WERI-Rb-1 (cell line): ENCODE data around the gene CAMTA1.

Experiments used
- DNase-seq: peaks from one replicate; pipeline ENCODE4 v3.0.0-alpha.2; 2020
- H3K27ac ChIP-seq: fragments of 250-450 bp; sonication (Bioruptor Pico); 2 replicates; pipeline ENCODE4 v1.5.1; 2020; ENCODE audit warnings: mild to moderate bottlenecking, moderate library complexity
- H3K27me3 ChIP-seq: fragments of 250-450 bp; sonication (Bioruptor Pico); 2 replicates; pipeline ENCODE4 v1.5.1; 2021; ENCODE audit warnings: mild to moderate bottlenecking, low read depth, moderate library complexity; ENCODE audit not compliant: insufficient read depth, severe bottlenecking
- H3K36me3 ChIP-seq: fragments of 250-450 bp; sonication (Bioruptor Pico); 2 replicates; pipeline ENCODE4 v1.5.1; 2020; ENCODE audit warnings: mild to moderate bottlenecking, moderate library complexity
- H3K4me3 ChIP-seq: 2 replicates; pipeline ENCODE4 v1.5.1; 2011; ENCODE audit warnings: low read depth, mild to moderate bottlenecking, control low read depth, low read length
- H3K9me3 ChIP-seq: fragments of 250-450 bp; sonication (Bioruptor Pico); 2 replicates; pipeline ENCODE4 v1.5.1; 2021; ENCODE audit warnings: mild to moderate bottlenecking, moderate library complexity; ENCODE audit not compliant: severe bottlenecking
- CTCF ChIP-seq: IDR thresholded peaks from 2 replicates; pipeline ENCODE4 v1.5.1; 2011; ENCODE audit warnings: low read depth, mild to moderate bottlenecking, control low read depth, inconsistent platforms, low read length

Gene CAMTA1

GRCh38 chr1:7448986-7449385 is 663.7 kb downstream of the CAMTA1 start:
- no peaks in the 10 kb centered on the region for H3K36me3 ChIP-seq
- TF ChIP-seq CTCF = no peak
- H3K9me3 ChIP-seq = no peaks in the 10 kb centered on the region
- no peaks in the 10 kb centered on the region for H3K27me3 ChIP-seq
- H3K4me3 ChIP-seq = no peak overlapping the region
- peak overlapping the region; percentile 42 for H3K27ac ChIP-seq
- DNase-seq = no peak

- Histone ChIP-seq H3K36me3 (no peaks in the 10 kb centered on the region), H3K4me3 (no peak overlapping the region), H3K27ac (peak overlapping the region; percentile 86), H3K27me3 (no peaks in the 10 kb centered on the region), H3K9me3 (no peaks in the 10 kb centered on the region)
- TF ChIP-seq CTCF = no peak
- no peak for DNase-seq
Measured at GRCh38 chr1:7449750-7450149, 664.5 kb downstream of the CAMTA1 start.

GRCh38 chr1:7450838-7451237 is 665.6 kb downstream of the CAMTA1 start:
- Histone ChIP-seq H3K4me3 (0 out of 2 replicates have a peak overlapping the region, but pooled peaks have one; percentile 1), H3K27me3 (no peaks in the 10 kb centered on the region), H3K36me3 (no peaks in the 10 kb centered on the region), H3K27ac (peak overlapping the region; percentile 86), H3K9me3 (no peaks in the 10 kb centered on the region)
- no peak for TF ChIP-seq CTCF
- DNase-seq = peak; percentile 86

- Histone ChIP-seq H3K4me3 (no peak overlapping the region), H3K9me3 (no peaks in the 10 kb centered on the region), H3K36me3 (no peaks in the 10 kb centered on the region), H3K27ac (no peak overlapping the region), H3K27me3 (no peaks in the 10 kb centered on the region)
- DNase-seq = no peak
- no peak for TF ChIP-seq CTCF
Measured at GRCh38 chr1:7453038-7453437, 667.8 kb downstream of the CAMTA1 start.

GRCh38 chr1:7454052-7454815 is 669.0 kb downstream of the CAMTA1 start:
- DNase-seq = peak; percentile 76
- H3K27me3 ChIP-seq = no peaks in the 10 kb centered on the region
- H3K27ac ChIP-seq = peak overlapping the region; percentile 48
- TF ChIP-seq CTCF = peak; percentile 76
- H3K36me3 ChIP-seq = no peaks in the 10 kb centered on the region
- H3K9me3 ChIP-seq = no peaks in the 10 kb centered on the region
- H3K4me3 ChIP-seq = no peak overlapping the region
